Stimulated activated CD4-positive, alpha-beta T cell treated with anti-CD3 and anti-CD28 coated beads, Interleukin-1b, Interleukin-23, amount 100 ng/mL, for 4 hours (primary cell): ENCODE data around the gene RNF123.
"Not testable (repeated sequence)": the region's sequence is repeated elsewhere in the genome, so short reads cannot be mapped to it uniquely, and the experiment has no call there.

Experiments used
- DNase-seq, 2 donors: peaks; one replicate each; pipeline ENCODE4 v3.0.0-alpha.2; 2020; ENCODE audit warnings: low read depth in 2 of 2

The RNF123 gene

DNA sequence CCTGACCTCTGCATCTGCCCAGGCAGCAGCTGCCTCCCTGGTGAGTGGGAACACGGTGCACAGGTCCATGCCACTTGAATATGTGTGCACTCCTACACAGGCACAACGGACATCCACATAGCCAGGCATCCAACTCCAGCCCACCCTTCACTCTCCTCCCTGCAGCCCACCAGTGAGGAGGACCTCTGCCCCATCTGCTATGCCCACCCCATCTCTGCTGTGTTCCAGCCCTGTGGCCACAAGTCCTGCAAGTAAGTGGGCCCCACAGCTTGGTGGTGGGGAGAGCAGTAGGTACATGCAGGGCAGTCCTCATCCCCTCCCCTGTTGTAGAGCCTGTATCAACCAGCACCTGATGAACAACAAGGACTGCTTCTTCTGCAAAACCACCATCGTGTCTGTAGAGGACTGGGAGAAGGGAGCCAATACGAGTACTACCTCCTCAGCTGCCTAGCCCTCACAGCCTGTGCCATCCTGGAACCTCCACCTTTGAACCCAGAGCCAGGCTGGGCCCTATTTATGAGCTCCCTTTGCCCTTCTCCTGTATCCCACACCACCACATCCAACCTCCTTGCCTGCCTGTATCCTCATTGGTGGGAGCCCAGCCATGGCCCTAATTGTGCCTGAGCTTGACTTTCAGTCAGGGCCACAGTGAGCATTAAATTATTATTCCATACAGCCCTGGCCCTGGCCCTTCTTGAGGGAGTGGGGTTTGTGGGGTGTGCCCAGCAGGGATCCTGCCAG lies 31.7 kb downstream of the RNF123 start:
- DNase-seq: no peak

- DNase-seq: no peak
Observed at GRCh38 chr3:49721596-49721895, 32.2 kb downstream of the RNF123 start.

- DNase-seq: no peak
Observed at GRCh38 chr3:49721896-49722781, 32.8 kb downstream of the RNF123 start.

DNA sequence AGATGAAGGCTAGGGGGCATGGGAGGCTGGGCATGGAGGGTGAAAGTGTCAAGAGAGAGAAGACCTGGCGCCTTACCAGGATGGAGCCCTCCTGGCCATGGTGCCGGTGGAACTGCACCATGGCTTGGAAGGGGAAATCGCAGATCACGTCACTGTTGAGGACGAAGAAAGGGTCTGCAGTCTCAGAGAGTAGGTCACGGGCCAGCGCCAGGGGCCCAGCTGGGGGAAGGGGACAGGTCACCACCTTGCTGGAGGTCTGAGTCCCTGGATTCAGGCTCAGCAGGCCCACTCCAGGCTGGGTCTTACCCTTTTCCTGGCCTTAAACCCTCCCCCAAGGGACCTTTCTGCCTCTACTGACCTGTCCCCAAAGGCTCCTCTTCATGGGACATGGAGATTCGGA lies 33.5 kb downstream of the RNF123 start:
- DNase-seq: no peak

DNA sequence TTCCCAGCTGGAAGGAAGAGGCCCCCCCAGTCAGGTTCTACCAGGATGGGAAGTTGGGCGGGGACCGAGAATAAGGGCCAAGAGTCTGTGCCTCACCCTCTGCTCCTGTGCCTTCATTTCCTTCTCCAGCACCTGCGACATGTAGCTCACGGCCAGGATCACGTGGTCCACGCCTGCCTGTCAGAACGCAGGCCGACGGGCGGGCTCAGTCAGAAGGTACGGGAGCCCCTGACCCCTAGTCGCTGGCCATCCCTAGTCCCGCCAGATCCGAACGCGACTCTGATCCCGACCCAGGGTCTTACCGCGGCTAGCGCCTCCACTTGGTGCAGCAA lies 33.9 kb downstream of the RNF123 start:
- peak; percentile 28 to 39 for DNase-seq

GRCh38 chr3:49723628-49724551 lies 34.5 kb downstream of the RNF123 start, which contains the start of gene GMPPB:
Gene GMPPB (minus strand): TSS chr3:49723951. CDS start chr3:49723726, 225 bp downstream.
- DNase-seq: peak; percentile 80 to 89

GRCh38 chr3:49724586-49724985 lies 35.2 kb downstream of the RNF123 start:
- DNase-seq: no peak

DNA sequence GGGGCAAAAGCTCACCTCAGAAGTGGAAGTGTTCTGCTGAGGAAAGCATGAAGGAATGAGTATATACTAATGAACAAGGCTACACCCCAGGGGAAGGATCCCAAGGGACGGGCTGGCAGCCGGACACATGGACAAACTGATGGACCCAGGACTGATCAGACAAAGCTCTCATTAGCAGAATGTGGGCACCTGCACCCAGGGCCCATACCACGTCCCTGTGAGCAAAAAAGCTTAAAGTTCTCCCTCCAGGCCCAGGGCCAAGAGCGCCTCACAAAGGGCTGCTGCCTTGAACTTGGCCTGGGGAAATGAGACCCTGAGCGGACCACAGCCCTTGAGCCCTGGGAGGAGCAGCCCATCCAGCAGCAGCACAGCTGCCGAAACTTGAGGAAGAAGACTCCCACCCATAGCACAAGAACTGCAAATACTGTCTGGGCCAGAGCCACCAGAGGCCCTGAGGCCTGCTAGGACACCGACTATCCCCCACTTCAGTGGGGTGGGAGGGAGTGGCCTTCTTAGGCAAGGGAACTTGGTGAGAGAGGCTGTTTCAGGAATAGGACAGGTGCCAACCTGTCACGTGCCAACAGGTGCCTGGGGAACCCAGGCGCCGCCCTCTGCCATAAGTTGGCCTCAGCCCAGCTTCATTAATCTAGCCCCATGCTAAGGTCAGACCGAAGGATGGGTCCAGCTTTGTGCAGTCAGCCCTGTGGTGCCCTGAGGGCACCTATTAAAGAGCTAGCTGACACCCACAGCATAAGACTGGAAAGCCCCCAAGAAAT lies 36.7 kb downstream of the RNF123 start:
- no peak for DNase-seq

GRCh38 chr3:49727154-49727923 lies 38.0 kb downstream of the RNF123 start:
- DNase-seq: no peak

DNA sequence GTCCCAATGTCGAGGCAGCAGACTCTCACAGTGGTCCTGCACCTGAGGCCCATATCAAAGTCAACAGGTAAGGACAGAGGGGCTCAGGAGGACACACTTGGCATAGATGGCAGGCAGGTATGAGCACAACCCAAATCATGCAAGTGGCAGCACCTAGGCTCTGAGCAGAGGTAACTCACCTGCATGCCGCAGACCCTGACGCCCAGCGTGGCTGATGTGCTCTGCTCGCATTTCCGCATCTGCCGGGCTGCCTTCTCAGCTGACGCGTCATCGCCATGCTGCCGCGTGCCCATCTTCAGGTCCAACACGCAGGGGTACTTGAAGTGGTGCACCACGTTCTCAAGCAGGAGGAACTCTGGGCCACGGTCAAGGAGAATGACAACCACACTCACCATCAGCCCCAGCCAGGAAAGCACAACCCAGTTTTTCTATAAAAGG lies 38.6 kb downstream of the RNF123 start:
- DNase-seq: no peak

DNA sequence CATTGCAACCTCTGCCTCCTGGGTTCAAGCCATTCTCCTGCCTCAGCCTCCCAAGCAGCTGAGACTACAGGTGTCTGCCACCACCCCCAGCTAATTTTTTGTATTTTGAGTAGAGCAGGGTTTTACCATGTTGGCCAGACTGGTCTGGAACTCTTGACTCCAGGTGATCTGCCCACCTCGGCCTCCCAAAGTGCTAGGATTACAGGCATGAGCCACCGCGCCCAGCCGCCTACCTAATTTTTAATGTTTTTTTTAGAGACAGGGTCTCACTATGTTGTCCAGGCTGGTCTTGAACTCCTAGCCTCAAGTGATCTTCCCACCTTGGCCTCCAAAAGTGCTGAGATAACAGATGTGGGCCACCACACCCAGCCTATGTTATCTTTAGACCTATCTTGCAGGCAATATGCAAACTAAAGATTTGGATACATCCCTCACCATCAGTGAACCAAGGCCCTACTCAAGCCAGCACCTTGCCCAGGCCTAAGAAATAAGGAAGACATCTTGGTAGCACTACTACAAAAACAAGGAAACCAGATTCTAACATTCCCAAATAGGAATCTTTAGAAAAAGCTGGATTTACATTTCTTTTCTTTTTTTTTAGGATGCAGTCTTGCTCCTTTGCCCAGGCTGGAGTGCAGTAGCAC lies 40.7 kb downstream of the RNF123 start:
- no peak for DNase-seq

- DNase-seq: no peak
Observed at GRCh38 chr3:49732597-49732996, 43.2 kb downstream of the RNF123 start.

GRCh38 chr3:49733551-49733950 lies 44.2 kb downstream of the RNF123 start:
- DNase-seq: no peak

DNA sequence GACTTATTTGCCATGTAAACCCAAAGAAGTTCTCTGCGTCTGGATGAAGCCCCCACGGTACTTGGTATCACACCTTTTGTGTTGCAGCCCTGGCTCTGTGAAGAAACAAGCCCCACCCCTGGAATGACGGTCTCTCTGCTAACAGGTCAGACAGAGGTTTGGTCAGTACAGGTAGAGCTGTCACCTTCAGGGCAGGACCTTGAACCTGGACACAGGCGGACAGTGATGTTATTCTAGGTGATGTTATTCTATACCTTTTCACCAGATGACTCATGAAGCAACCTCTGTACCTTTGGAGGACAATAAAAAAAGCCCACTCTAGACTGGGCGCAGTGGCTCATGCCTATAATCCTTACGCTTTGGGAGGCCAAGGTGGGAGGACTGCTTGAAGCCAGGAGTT lies 45.4 kb downstream of the RNF123 start:
- no peak for DNase-seq

DNA sequence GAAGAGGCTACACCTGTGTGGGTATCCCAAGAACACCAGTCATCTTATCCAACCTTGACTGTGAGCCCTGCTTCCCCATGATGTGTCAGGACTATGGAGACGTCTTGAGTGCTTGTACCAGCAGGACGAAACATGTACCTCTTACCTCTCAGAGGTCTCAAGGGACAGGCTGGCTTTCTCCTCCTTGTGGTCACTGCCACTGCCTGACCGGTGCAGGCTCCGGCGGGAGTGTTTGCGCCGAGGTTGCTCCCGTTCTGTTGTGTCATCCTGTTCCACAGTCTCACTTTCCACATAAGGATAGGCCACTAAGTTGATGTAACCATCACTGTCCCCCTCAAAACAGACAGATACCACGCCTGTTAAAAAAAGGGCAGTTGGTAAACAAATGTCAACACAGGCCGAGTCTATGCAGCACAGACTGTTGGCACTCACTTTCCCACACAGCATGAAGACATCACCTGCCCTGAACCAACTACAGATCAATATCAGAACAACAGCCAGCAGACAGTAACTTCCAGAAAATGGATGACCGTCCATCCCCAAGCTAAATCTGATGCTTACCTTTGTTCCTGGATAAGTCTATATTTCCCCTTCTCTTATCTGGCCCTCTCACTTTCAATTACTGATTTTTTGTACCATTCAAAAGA lies 48.8 kb downstream of the RNF123 start:
- DNase-seq: no peak

DNA sequence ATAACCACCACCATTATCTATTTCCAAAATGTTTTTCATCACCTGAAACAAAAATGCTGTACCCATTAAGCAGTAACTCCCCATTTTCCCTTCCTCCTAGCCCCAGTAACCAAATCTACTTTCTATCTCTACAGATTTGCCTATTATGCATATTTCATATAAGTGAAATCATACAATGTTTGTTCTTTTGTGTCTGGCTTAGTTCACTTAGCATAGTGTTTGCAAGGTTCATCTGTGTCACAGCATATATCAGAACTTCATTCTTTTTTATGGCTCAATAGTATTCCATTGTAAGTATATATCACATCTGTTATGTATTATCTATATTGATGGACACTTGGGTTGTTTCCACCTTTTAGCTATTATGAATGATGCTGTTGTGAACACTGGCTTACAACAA lies 51.1 kb downstream of the RNF123 start:
- no peak for DNase-seq

- no peak for DNase-seq
Observed at GRCh38 chr3:49745986-49746385, 56.6 kb downstream of the RNF123 start.

- no peak for DNase-seq
Observed at GRCh38 chr3:49747792-49748480, 58.6 kb downstream of the RNF123 start.

- DNase-seq: not testable (repeated sequence)
Observed at GRCh38 chr3:49748874-49749273, 59.5 kb downstream of the RNF123 start.
